OCI-LY3 (cell line): Measurements from ENCODE around the gene FOXC1.

ENCODE experiments used
- H2AFZ ChIP-seq: fragments of 200-600, 300-600 bp; shearing (Covaris generic); 2 replicates; pipeline ENCODE4 v1.6.0; 2014; ENCODE audit warnings: antibody characterized with exemption, low read depth, low read length
- H3K27ac ChIP-seq: fragments of 200-600, 300-600 bp; sonication (generic); 2 replicates; pipeline ENCODE4 v1.5.1; 2014; ENCODE audit warnings: mild to moderate bottlenecking, low read length, moderate library complexity, mixed read lengths
- H3K27me3 ChIP-seq: fragments of 200-600, 300-600 bp; sonication (generic); 2 replicates; pipeline ENCODE4 v1.6.1; 2014; ENCODE audit warnings: low read depth, low read length, mixed read lengths
- H3K36me3 ChIP-seq: fragments of 200-600, 300-600 bp; sonication (generic); replicated peaks from 2 replicates; pipeline ENCODE3; 2014; ENCODE audit warnings: low read depth, low read length, mixed read lengths
- H3K4me1 ChIP-seq: fragments of 300-600, 200-600 bp; sonication (generic); 2 replicates; pipeline ENCODE4 v1.6.1; 2014; ENCODE audit warnings: low read length, mixed read lengths
- H3K4me2 ChIP-seq: fragments of 200-600, 300-600 bp; sonication (generic); 2 replicates; pipeline ENCODE4 v1.6.1; 2014; ENCODE audit warnings: low read length, mixed read lengths
- H3K4me3 ChIP-seq: fragments of 300-600, 200-600 bp; sonication (generic); 2 replicates; pipeline ENCODE4 v1.5.1; 2014; ENCODE audit warnings: antibody characterized with exemption, mild to moderate bottlenecking, low read length, moderate library complexity
- H3K79me2 ChIP-seq: fragments of 300-600, 200-600 bp; shearing (Covaris generic); 2 replicates; pipeline ENCODE4 v1.6.1; 2014; ENCODE audit warnings: mild to moderate bottlenecking, low read length, mixed read lengths
- H3K9ac ChIP-seq: fragments of 300-600, 200-600 bp; shearing (Covaris generic); 2 replicates; pipeline ENCODE4 v1.6.0; 2014; ENCODE audit warnings: mild to moderate bottlenecking, low read length, moderate library complexity
- H3K9me3 ChIP-seq: fragments of 200-600, 300-600 bp; shearing (Covaris generic); 2 replicates; pipeline ENCODE4 v1.6.1; 2014; ENCODE audit warnings: low read length, mixed read lengths; ENCODE audit not compliant: insufficient read depth
- H4K20me1 ChIP-seq: fragments of 200-600, 300-600 bp; sonication (generic); 2 replicates; pipeline ENCODE4 v1.6.1; 2016; ENCODE audit warnings: low read length, mixed read lengths; ENCODE audit not compliant: insufficient read depth
- CTCF ChIP-seq: fragments of 200-600, 300-600 bp; sonication (generic); IDR thresholded peaks from 2 replicates; pipeline ENCODE4 v1.5.1; 2014; ENCODE audit warnings: antibody characterized with exemption, low read length, low read depth
- EZH2phosphoT487 ChIP-seq: fragments of 200-600 bp; shearing (Covaris generic); IDR thresholded peaks from 2 replicates; pipeline ENCODE4 v1.6.1; 2018; ENCODE audit warnings: antibody characterized with exemption, mixed run types, low read depth

The FOXC1 gene

GRCh38 chr6:1624058-1624850 lies 14.5 kb downstream of the FOXC1 start:
- H4K20me1 ChIP-seq: no peaks in the 10 kb centered on the region
- H3K4me1 ChIP-seq: peaks cover 4% of the 10 kb centered on the region; the same call in 1 of the 2 replicates
- H3K4me3 ChIP-seq: peak overlapping the region; percentile 87
- peak overlapping the region; percentile 89 for H3K4me2 ChIP-seq
- H3K27me3 ChIP-seq: peaks cover 9% of the 10 kb centered on the region
- peak overlapping the region; percentile 62 for H3K9ac ChIP-seq
- H3K9me3 ChIP-seq: no peaks in the 10 kb centered on the region
- TF ChIP-seq EZH2phosphoT487 (no peak), CTCF (no peak)
- H3K27ac ChIP-seq: no peak overlapping the region
- H2AFZ ChIP-seq: no peak overlapping the region
- H3K79me2 ChIP-seq: no peaks in the 10 kb centered on the region
- H3K36me3 ChIP-seq: no peaks in the 10 kb centered on the region

- H3K4me2 ChIP-seq: peak overlapping the region; percentile 89
- H3K4me3 ChIP-seq: peak overlapping the region; percentile 87
- H3K4me1 ChIP-seq: peaks cover 4% of the 10 kb centered on the region; the same call in 1 of the 2 replicates
- H2AFZ ChIP-seq: no peak overlapping the region
- no peaks in the 10 kb centered on the region for H3K36me3 ChIP-seq
- H3K9me3 ChIP-seq: no peaks in the 10 kb centered on the region
- H3K79me2 ChIP-seq: no peaks in the 10 kb centered on the region
- TF ChIP-seq CTCF: no peak
- no peaks in the 10 kb centered on the region for H4K20me1 ChIP-seq
- peak overlapping the region; percentile 62 for H3K9ac ChIP-seq
- peaks cover 9% of the 10 kb centered on the region for H3K27me3 ChIP-seq
- no peak overlapping the region for H3K27ac ChIP-seq
Measured at GRCh38 chr6:1624851-1625781, 15.4 kb downstream of the FOXC1 start.

- no peak overlapping the region for H2AFZ ChIP-seq
- H3K27ac ChIP-seq: no peak overlapping the region
- no peaks in the 10 kb centered on the region for H4K20me1 ChIP-seq
- peaks cover 9% of the 10 kb centered on the region for H3K27me3 ChIP-seq
- TF ChIP-seq CTCF (no peak), EZH2phosphoT487 (no peak)
- H3K79me2 ChIP-seq: no peaks in the 10 kb centered on the region
- no peaks in the 10 kb centered on the region for H3K9me3 ChIP-seq
- H3K4me2 ChIP-seq: peak overlapping the region; percentile 89
- H3K4me3 ChIP-seq: peak overlapping the region; percentile 87; the same call in 1 of the 2 replicates
- H3K9ac ChIP-seq: no peak overlapping the region
- peaks cover 4% of the 10 kb centered on the region; the same call in 1 of the 2 replicates for H3K4me1 ChIP-seq
- no peaks in the 10 kb centered on the region for H3K36me3 ChIP-seq
Measured at GRCh38 chr6:1625794-1626435, 16.2 kb downstream of the FOXC1 start.
